ENCODE measurements around the gene ZFHX2. TPM values are rescaled to one million over a fixed set of nuclear protein-coding genes. Genes with fewer than 3 reads are reported as not detected.

Gene ZFHX2
- total and polyA plus RNA-seq, 2 of the 13 experiments (the other 11 are each of a cell fraction or from before 2014, with no cell fraction given): 0.17 to 0.44 TPM

DNA sequence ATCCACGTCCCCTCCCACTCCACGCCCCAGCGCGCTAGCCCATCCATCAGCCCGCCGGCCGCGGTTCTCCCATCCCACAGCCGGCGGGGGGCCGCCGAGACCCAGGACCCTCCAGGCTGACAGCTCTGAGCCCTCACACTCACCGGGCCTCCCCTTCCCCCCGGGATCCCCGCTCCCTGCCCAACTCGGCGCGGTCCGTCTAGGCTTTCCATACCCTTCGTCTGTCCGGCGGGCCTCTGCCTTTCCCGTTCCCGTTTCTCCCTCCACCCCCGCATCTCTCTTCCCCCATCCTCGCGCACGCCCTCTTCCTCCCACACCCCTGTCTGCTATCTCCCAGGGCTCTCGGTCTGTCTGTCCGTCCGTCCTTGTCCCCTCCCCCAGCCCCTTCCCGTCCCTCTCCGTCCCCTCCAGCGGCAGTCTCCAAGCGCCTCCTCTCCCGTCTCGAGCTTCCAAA, 726 bp downstream of the ZFHX2 start (continued):
- TF ChIP-seq SAFB2 (CRISPR knock-in tag; IDR thresholded peaks at IDR 0.05; ENCODE audit: borderline replicate concordance, low read depth) (no peak), KDM4B (CRISPR knock-in tag; IDR thresholded peaks at IDR 0.05) (no peak), JUN (CRISPR knock-in tag; IDR thresholded peaks at IDR 0.05) (no peak), CCDC6 (CRISPR knock-in tag; IDR thresholded peaks at IDR 0.05) (no peak), AGO2 (optimal IDR thresholded peaks at IDR 0.05; ENCODE audit: low read depth, low read length) (peak; percentile 70), HHEX (CRISPR knock-in tag; IDR thresholded peaks at IDR 0.05) (peak; percentile 43; the same call in 1 of the 2 replicates), ZBTB38 (CRISPR knock-in tag; IDR thresholded peaks at IDR 0.05) (peak; percentile 83), PRPF4 (IDR thresholded peaks at IDR 0.05; ENCODE audit: low read depth, low read length, poor library complexity, severe bottlenecking) (peak; percentile 21), ZNF567 (CRISPR knock-in tag; IDR thresholded peaks at IDR 0.05; ENCODE audit: borderline replicate concordance) (peak; percentile 12; the same call in 1 of the 2 replicates)
- TF ChIP-seq, protein P1, sequence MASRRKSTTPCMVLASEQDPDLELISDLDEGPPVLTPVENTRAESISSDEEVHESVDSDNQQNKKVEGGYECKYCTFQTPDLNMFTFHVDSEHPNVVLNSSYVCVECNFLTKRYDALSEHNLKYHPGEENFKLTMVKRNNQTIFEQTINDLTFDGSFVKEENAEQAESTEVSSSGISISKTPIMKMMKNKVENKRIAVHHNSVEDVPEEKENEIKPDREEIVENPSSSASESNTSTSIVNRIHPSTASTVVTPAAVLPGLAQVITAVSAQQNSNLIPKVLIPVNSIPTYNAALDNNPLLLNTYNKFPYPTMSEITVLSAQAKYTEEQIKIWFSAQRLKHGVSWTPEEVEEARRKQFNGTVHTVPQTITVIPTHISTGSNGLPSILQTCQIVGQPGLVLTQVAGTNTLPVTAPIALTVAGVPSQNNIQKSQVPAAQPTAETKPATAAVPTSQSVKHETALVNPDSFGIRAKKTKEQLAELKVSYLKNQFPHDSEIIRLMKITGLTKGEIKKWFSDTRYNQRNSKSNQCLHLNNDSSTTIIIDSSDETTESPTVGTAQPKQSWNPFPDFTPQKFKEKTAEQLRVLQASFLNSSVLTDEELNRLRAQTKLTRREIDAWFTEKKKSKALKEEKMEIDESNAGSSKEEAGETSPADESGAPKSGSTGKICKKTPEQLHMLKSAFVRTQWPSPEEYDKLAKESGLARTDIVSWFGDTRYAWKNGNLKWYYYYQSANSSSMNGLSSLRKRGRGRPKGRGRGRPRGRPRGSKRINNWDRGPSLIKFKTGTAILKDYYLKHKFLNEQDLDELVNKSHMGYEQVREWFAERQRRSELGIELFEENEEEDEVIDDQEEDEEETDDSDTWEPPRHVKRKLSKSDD (CRISPR knock-in tag; IDR thresholded peaks at IDR 0.05; ENCODE audit: low read depth): peak; percentile 59; the same call in 1 of the 2 replicates
- TF ChIP-seq, protein P2, sequence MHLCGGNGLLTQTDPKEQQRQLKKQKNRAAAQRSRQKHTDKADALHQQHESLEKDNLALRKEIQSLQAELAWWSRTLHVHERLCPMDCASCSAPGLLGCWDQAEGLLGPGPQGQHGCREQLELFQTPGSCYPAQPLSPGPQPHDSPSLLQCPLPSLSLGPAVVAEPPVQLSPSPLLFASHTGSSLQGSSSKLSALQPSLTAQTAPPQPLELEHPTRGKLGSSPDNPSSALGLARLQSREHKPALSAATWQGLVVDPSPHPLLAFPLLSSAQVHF (CRISPR knock-in tag; IDR thresholded peaks at IDR 0.05): peak; percentile 79; the same call in 1 of the 2 replicates
- TF ChIP-seq, protein P3, sequence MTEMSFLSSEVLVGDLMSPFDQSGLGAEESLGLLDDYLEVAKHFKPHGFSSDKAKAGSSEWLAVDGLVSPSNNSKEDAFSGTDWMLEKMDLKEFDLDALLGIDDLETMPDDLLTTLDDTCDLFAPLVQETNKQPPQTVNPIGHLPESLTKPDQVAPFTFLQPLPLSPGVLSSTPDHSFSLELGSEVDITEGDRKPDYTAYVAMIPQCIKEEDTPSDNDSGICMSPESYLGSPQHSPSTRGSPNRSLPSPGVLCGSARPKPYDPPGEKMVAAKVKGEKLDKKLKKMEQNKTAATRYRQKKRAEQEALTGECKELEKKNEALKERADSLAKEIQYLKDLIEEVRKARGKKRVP (CRISPR knock-in tag; IDR thresholded peaks at IDR 0.05): peak in 1 of 2 experiments; percentile 28; a peak in 1 of 4 replicates
- TF ChIP-seq, protein P4, sequence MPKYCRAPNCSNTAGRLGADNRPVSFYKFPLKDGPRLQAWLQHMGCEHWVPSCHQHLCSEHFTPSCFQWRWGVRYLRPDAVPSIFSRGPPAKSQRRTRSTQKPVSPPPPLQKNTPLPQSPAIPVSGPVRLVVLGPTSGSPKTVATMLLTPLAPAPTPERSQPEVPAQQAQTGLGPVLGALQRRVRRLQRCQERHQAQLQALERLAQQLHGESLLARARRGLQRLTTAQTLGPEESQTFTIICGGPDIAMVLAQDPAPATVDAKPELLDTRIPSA (CRISPR knock-in tag; IDR thresholded peaks at IDR 0.05; ENCODE audit: borderline replicate concordance): 0 out of 2 replicates have a peak, but pooled peaks have one; percentile 88
- TF ChIP-seq, protein P5, sequence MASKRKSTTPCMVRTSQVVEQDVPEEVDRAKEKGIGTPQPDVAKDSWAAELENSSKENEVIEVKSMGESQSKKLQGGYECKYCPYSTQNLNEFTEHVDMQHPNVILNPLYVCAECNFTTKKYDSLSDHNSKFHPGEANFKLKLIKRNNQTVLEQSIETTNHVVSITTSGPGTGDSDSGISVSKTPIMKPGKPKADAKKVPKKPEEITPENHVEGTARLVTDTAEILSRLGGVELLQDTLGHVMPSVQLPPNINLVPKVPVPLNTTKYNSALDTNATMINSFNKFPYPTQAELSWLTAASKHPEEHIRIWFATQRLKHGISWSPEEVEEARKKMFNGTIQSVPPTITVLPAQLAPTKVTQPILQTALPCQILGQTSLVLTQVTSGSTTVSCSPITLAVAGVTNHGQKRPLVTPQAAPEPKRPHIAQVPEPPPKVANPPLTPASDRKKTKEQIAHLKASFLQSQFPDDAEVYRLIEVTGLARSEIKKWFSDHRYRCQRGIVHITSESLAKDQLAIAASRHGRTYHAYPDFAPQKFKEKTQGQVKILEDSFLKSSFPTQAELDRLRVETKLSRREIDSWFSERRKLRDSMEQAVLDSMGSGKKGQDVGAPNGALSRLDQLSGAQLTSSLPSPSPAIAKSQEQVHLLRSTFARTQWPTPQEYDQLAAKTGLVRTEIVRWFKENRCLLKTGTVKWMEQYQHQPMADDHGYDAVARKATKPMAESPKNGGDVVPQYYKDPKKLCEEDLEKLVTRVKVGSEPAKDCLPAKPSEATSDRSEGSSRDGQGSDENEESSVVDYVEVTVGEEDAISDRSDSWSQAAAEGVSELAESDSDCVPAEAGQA (IDR thresholded peaks at IDR 0.05; ENCODE audit: low read depth): 0 out of 2 replicates have a peak, but pooled peaks have one; percentile 8
- TF ChIP-seq, protein P5 (CRISPR knock-in tag; IDR thresholded peaks at IDR 0.05; ENCODE audit: borderline replicate concordance): no peak

Data from HepG2 (cell line).